SK-N-SH (cell line): ENCODE data around the gene PCNT. TPM values are rescaled to one million over a fixed set of nuclear protein-coding genes. Genes with fewer than 3 reads are reported as not detected.

ENCODE experiments used
- CTCF ChIA-PET: fragments of 300-600, 350-600 bp; formaldehyde crosslinking; extraction: SDS; loops from one replicate; lab custom pipeline; 2021; lab: Yijun Ruan, JAX
- POLR2A ChIA-PET: fragments of 350-600 bp; sonication (Branson Sonifier 250); formaldehyde crosslinking; extraction: SDS; loops from one replicate; lab custom pipeline; 2020; ENCODE audit warnings: antibody characterized with exemption, inconsistent platforms; lab: Yijun Ruan, JAX
- DNase-seq: peaks from one replicate; pipeline ENCODE4 v3.0.0; 2012
- H2AFZ ChIP-seq: fragments of 200-600 bp; sonication (generic); 2 replicates; pipeline ENCODE4 v1.8.1; 2016; ENCODE audit warnings: antibody characterized with exemption, mild to moderate bottlenecking, low read depth
- H3F3A ChIP-seq: fragments of 200-600 bp; sonication (generic); replicated peaks from 2 replicates; pipeline ENCODE3; 2016; ENCODE audit warnings: antibody characterized with exemption, mild to moderate bottlenecking; ENCODE audit not compliant: insufficient read depth
- H3K27ac ChIP-seq, 2 experiments: fragments of 200-500 bp in 1 of 2; fragments of 200-600 bp in 1 of 2; sonication (Bioruptor generic) in 1 of 2; sonication (generic), shearing (Covaris generic) in 1 of 2; 2 replicates each; pipeline versions ENCODE4 v1.5.1 to v1.6.1; 2014 to 2016; ENCODE audit warnings: low read depth in 2 of 2, inconsistent platforms in 1 of 2, low read length in 1 of 2, mild to moderate bottlenecking in 1 of 2, mixed read lengths in 1 of 2
- H3K27me3 ChIP-seq: fragments of 200-600 bp; sonication (generic), shearing (Covaris generic); 2 replicates; pipeline ENCODE4 v1.6.1; 2016; ENCODE audit warnings: mixed run types; ENCODE audit not compliant: insufficient read depth
- H3K36me3 ChIP-seq, 2 experiments: fragments of 200-500 bp in 1 of 2; fragments of 200-600 bp in 1 of 2; sonication (Bioruptor generic) in 1 of 2; sonication (generic) in 1 of 2; replicated peaks in 1 of 2; 2 replicates each; pipeline versions ENCODE3 to v1.5.1; 2014 to 2016; ENCODE audit warnings: low read length in 1 of 2, mild to moderate bottlenecking in 1 of 2; ENCODE audit not compliant: insufficient read depth in 2 of 2, control insufficient read depth in 1 of 2
- H3K4me1 ChIP-seq, 2 experiments: fragments of 200-500 bp in 1 of 2; fragments of 200-600 bp in 1 of 2; sonication (Bioruptor generic) in 1 of 2; sonication (generic), shearing (Covaris generic) in 1 of 2; 2 replicates each; pipeline versions ENCODE4 v1.5.1 to v1.6.1; 2014 to 2016; ENCODE audit warnings: low read depth in 1 of 2, low read length in 1 of 2, mixed run types in 1 of 2; ENCODE audit not compliant: insufficient read depth in 2 of 2, control insufficient read depth in 1 of 2
- H3K4me2 ChIP-seq: fragments of 200-600 bp; sonication (generic), shearing (Covaris generic); 2 replicates; pipeline ENCODE4 v1.6.1; 2017; ENCODE audit warnings: mixed run types
- H3K4me3 ChIP-seq, 2 experiments: fragments of 200-500 bp in 1 of 2; fragments of 200-600 bp in 1 of 2; sonication (Bioruptor generic) in 1 of 2; sonication (generic), shearing (Covaris generic) in 1 of 2; 2 replicates each; pipeline versions ENCODE4 v1.5.1 to v1.8.1; 2014 to 2016; ENCODE audit warnings: low read depth in 2 of 2, inconsistent platforms in 1 of 2, low read length in 1 of 2, mild to moderate bottlenecking in 1 of 2, mixed read lengths in 1 of 2, moderate library complexity in 1 of 2
- H3K79me2 ChIP-seq: fragments of 200-600 bp; sonication (generic); 2 replicates; pipeline ENCODE4 v1.8.1; 2017; ENCODE audit warnings: mild to moderate bottlenecking; ENCODE audit not compliant: insufficient read depth
- H3K9ac ChIP-seq: fragments of 200-600 bp; sonication (generic); 2 replicates; pipeline ENCODE4 v1.6.1; 2017; ENCODE audit warnings: mixed run types
- H3K9me2 ChIP-seq: fragments of 200-600 bp; sonication (generic); 2 replicates; pipeline ENCODE4 v1.6.1; 2017; ENCODE audit warnings: mixed run types
- H3K9me3 ChIP-seq: fragments of 200-600 bp; sonication (generic); 2 replicates; pipeline ENCODE4 v1.6.1; 2017; ENCODE audit warnings: mixed run types, mild to moderate bottlenecking, moderate library complexity
- H4K20me1 ChIP-seq: fragments of 200-600 bp; sonication (generic); 2 replicates; pipeline ENCODE4 v1.6.1; 2017; ENCODE audit warnings: mild to moderate bottlenecking, mixed run types; ENCODE audit not compliant: insufficient read depth
- FOXM1 ChIP-seq: IDR thresholded peaks from 2 replicates; pipeline ENCODE4 v1.4.0; 2012; ENCODE audit warnings: low read depth, mild to moderate bottlenecking
- JUND ChIP-seq: IDR thresholded peaks from 2 replicates; pipeline ENCODE4 v1.4.0; 2012
- MAX ChIP-seq: IDR thresholded peaks from 2 replicates; pipeline ENCODE4 v1.4.0; 2012; ENCODE audit warnings: low read depth
- POLR2AphosphoS5 ChIP-seq: IDR thresholded peaks from 2 replicates; pipeline ENCODE4 v1.6.1; 2012; ENCODE audit warnings: low read depth, low read length
- REST ChIP-seq: IDR thresholded peaks from 2 replicates; pipeline ENCODE4 v1.6.1; 2012; ENCODE audit warnings: mild to moderate bottlenecking, low read depth, low read length, moderate library complexity
- WGBS: methylation state at CpG from one replicate; pipeline ENCODE4 v1.1.6; 2017; ENCODE audit warnings: low lambda C conversion rate; 5-methylcytosine and 5-hydroxymethylcytosine counted together
- polyA plus RNA-seq, 3 experiments: library from polyadenylated mRNA; depleted of rRNA; stranded (reverse); fragments of >200 nt; gene quantifications; 2 replicates each; pipeline ENCODE4 v1.2.3, GENCODE V29; 2012
- TF ChIP-seq, protein P1 (sequence below): fragments of 150-350 bp; IDR thresholded peaks from 2 replicates; pipeline ENCODE4 v1.6.1; 2016; ENCODE audit warnings: mild to moderate bottlenecking, low read depth, low read length
- TF ChIP-seq, protein P2 (sequence below): IDR thresholded peaks from 2 replicates; pipeline ENCODE4; 2012
- TF ChIP-seq, protein P3 (sequence below): IDR thresholded peaks from 2 replicates; pipeline ENCODE4 v1.4.0; 2012; ENCODE audit warnings: low read depth, borderline replicate concordance

Gene PCNT
- polyA plus RNA-seq, 1 of the 3 experiments (the other 2 are of a cell fraction) = 15.7 TPM

DNA sequence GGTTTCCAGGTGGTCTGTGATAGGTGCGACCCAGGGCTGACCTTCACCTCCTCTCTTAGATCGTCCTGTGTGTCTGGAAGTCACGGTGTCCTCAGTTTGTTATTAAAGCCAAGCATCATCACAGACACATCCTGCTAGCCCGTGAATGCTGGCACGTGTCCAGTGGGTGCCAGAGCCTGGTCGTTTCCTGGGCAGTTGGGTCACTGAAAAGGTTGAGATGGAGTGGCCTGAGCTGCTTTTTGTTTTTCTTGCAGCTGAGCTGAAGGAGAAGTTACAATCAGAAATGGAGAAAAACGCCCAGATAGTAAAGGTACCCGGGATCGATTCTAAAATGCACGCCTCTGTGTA is 23.2 kb downstream of the PCNT start:
- CTCF ChIA-PET = no interaction called here

More for the DNA sequence above, 23.2 kb downstream of the PCNT start:
- Histone ChIP-seq H3K27ac (peak overlapping the region in 1 of 2 experiments; percentile 74; a peak in 2 of 4 replicates), H3K4me2 (no peak overlapping the region), H3K9ac (no peak overlapping the region), H3K4me3 (no peak overlapping the region), H3K27me3 (no peaks in the 10 kb centered on the region), H4K20me1 (no peaks in the 10 kb centered on the region), H3K9me3 (no peaks in the 10 kb centered on the region), H3K9me2 (no peaks in the 10 kb centered on the region), H3K36me3 (peaks cover 26 to 46% of the 10 kb centered on the region in 2 experiments), H3F3A (no peaks in the 10 kb centered on the region), H3K4me1 (peaks cover 0 to 15% of the 10 kb centered on the region in 2 experiments; a peak in 1 of 4 replicates), H2AFZ (no peak overlapping the region), H3K79me2 (peaks cover 41% of the 10 kb centered on the region)
- TF ChIP-seq, protein P1, sequence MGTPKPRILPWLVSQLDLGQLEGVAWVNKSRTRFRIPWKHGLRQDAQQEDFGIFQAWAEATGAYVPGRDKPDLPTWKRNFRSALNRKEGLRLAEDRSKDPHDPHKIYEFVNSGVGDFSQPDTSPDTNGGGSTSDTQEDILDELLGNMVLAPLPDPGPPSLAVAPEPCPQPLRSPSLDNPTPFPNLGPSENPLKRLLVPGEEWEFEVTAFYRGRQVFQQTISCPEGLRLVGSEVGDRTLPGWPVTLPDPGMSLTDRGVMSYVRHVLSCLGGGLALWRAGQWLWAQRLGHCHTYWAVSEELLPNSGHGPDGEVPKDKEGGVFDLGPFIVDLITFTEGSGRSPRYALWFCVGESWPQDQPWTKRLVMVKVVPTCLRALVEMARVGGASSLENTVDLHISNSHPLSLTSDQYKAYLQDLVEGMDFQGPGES = no peak
- TF ChIP-seq JUND (no peak), REST (no peak), FOXM1 (no peak), POLR2AphosphoS5 (no peak), MAX (no peak)
- TF ChIP-seq, protein P2, sequence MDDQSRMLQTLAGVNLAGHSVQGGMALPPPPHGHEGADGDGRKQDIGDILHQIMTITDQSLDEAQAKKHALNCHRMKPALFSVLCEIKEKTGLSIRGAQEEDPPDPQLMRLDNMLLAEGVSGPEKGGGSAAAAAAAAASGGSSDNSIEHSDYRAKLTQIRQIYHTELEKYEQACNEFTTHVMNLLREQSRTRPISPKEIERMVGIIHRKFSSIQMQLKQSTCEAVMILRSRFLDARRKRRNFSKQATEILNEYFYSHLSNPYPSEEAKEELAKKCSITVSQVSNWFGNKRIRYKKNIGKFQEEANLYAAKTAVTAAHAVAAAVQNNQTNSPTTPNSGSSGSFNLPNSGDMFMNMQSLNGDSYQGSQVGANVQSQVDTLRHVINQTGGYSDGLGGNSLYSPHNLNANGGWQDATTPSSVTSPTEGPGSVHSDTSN = no peak
- TF ChIP-seq, protein P3, sequence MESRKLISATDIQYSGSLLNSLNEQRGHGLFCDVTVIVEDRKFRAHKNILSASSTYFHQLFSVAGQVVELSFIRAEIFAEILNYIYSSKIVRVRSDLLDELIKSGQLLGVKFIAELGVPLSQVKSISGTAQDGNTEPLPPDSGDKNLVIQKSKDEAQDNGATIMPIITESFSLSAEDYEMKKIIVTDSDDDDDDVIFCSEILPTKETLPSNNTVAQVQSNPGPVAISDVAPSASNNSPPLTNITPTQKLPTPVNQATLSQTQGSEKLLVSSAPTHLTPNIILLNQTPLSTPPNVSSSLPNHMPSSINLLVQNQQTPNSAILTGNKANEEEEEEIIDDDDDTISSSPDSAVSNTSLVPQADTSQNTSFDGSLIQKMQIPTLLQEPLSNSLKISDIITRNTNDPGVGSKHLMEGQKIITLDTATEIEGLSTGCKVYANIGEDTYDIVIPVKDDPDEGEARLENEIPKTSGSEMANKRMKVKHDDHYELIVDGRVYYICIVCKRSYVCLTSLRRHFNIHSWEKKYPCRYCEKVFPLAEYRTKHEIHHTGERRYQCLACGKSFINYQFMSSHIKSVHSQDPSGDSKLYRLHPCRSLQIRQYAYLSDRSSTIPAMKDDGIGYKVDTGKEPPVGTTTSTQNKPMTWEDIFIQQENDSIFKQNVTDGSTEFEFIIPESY = no peak
- POLR2A ChIA-PET = interaction anchor here (0.6 kb wide), 1 partner anchor 374 kb away, joined by 3 read pairs; no protein-coding TSS in a partner anchor
- DNase-seq = peak; percentile 73
- WGBS = 61% methylated on average over 7 of the region's 10 CpGs
